ENCODE results near the gene URI1.

DNA sequence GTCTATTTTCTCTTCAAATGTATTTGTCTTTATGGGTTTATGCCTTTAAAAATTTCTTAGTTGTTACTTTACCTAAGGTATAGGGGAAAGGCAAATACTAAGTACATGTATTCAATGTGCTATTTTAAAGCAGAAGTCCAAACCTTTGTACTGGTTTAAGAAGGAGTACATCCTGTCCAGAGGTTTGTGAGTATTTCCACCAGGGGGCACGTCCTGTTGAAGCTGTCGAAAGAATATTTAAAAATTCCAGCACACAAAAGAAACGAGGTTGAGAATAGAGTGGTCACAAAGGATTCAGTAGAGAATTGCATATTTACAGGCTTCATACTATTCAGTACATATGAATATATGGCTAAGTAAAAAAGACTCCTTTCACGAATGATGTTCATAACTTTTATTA lies 59.8 kb downstream of the URI1 start:
- no peak for TF ChIP-seq ZNF274 (IDR thresholded peaks at IDR 0.05; ENCODE audit: low read length)
- no peak for TF ChIP-seq ZNF274 (tag by site-specific recombination; IDR thresholded peaks at IDR 0.05; ENCODE audit: borderline replicate concordance)
- TF ChIP-seq, protein P1, sequence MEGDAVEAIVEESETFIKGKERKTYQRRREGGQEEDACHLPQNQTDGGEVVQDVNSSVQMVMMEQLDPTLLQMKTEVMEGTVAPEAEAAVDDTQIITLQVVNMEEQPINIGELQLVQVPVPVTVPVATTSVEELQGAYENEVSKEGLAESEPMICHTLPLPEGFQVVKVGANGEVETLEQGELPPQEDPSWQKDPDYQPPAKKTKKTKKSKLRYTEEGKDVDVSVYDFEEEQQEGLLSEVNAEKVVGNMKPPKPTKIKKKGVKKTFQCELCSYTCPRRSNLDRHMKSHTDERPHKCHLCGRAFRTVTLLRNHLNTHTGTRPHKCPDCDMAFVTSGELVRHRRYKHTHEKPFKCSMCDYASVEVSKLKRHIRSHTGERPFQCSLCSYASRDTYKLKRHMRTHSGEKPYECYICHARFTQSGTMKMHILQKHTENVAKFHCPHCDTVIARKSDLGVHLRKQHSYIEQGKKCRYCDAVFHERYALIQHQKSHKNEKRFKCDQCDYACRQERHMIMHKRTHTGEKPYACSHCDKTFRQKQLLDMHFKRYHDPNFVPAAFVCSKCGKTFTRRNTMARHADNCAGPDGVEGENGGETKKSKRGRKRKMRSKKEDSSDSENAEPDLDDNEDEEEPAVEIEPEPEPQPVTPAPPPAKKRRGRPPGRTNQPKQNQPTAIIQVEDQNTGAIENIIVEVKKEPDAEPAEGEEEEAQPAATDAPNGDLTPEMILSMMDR (tag by site-specific recombination; IDR thresholded peaks at IDR 0.05) = 0 out of 2 replicates have a peak, but pooled peaks have one; percentile 20
- TF ChIP-seq ZNF654 (tag by site-specific recombination; IDR thresholded peaks at IDR 0.05; ENCODE audit: low read depth) = no peak
- TF ChIP-seq ZNF132 (tag by site-specific recombination; IDR thresholded peaks at IDR 0.05; ENCODE audit: borderline replicate concordance) = no peak
- TF ChIP-seq ZNF747 (tag by site-specific recombination; IDR thresholded peaks at IDR 0.05) = no peak
- no peak for TF ChIP-seq ZBTB7A (tag by site-specific recombination; IDR thresholded peaks at IDR 0.05; ENCODE audit: low read depth)
- TF ChIP-seq ZNF792 (tag by site-specific recombination; IDR thresholded peaks at IDR 0.05) = no peak
- no peak for TF ChIP-seq ZNF621 (tag by site-specific recombination; IDR thresholded peaks at IDR 0.05)
- no peak for TF ChIP-seq RBAK (tag by site-specific recombination; IDR thresholded peaks at IDR 0.05)
- no peak for TF ChIP-seq ZNF530 (tag by site-specific recombination; IDR thresholded peaks at IDR 0.05; ENCODE audit: low read depth)
- TF ChIP-seq, protein P2, sequence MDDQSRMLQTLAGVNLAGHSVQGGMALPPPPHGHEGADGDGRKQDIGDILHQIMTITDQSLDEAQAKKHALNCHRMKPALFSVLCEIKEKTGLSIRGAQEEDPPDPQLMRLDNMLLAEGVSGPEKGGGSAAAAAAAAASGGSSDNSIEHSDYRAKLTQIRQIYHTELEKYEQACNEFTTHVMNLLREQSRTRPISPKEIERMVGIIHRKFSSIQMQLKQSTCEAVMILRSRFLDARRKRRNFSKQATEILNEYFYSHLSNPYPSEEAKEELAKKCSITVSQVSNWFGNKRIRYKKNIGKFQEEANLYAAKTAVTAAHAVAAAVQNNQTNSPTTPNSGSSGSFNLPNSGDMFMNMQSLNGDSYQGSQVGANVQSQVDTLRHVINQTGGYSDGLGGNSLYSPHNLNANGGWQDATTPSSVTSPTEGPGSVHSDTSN (CRISPR knock-in tag; IDR thresholded peaks at IDR 0.05) = no peak
- no peak for TF ChIP-seq ZNF558 (tag by site-specific recombination; IDR thresholded peaks at IDR 0.05)

All from HEK293 (cell line).